ENCODE measurements around the gene CAPN15.
A peak's percentile ranks its signal among the peaks of the same experiment; 100 is the strongest.

CAPN15 gene

DNA sequence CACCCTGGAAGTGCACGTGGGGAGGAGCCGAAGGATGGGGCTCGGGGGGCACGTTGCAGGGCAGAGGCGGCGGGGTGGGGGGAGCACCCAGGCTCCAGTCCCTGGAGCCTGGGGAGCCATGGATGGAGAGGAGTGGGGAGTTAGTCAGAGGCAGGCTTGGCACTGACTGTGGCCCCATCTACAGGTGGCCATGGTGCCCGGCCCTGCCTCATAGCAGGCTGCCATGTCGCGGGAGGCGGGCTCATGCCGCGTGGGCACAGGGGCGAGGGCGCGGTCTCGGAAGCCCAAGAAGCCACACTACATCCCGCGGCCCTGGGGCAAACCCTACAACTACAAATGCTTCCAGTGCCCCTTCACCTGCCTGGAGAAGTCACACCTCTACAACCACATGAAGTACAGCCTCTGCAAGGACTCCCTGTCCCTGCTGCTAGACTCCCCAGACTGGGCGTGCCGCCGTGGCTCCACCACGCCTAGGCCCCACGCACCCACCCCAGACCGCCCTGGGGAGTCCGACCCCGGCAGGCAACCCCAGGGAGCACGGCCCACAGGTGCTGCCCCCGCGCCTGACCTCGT is 35.6 kb downstream of the CAPN15 start:
- DNase-seq, result no peak

DNA sequence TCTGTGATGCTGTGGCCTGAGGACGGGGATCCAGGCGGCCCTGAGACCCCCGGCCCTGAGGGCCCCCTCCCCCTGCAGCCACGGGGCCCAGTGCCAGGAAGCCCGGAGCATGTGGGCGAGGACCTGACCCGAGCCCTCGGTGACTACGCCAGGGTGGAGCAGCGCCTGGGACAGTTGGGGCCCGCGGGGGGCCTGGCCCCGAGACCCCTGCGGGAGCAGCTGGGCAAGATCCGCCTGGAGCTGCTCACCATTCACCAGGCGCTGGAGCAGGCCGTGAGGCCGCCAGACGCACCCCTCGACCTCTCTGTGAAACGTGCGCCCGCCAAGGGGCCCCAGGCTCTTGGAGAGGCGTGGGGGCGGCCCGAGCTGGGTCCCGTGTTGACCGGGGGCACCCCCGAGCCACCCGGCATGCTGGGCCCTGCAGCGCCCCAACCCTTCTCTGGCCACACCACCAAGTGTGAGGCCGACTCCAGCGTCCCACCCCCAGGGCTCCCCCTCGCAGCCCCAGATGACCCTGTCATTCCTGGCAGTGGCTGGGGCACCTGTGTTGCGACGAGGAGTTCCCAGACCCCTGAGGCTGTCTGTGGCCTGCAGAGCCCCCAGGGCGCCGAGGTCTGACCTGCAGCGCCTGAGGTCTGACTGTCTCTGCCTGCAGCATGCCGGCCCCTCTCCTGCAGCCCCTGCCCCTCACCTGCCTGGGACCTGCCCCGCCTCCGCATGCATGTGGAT is 37.3 kb downstream of the CAPN15 start:
- no peak for DNase-seq

DNA sequence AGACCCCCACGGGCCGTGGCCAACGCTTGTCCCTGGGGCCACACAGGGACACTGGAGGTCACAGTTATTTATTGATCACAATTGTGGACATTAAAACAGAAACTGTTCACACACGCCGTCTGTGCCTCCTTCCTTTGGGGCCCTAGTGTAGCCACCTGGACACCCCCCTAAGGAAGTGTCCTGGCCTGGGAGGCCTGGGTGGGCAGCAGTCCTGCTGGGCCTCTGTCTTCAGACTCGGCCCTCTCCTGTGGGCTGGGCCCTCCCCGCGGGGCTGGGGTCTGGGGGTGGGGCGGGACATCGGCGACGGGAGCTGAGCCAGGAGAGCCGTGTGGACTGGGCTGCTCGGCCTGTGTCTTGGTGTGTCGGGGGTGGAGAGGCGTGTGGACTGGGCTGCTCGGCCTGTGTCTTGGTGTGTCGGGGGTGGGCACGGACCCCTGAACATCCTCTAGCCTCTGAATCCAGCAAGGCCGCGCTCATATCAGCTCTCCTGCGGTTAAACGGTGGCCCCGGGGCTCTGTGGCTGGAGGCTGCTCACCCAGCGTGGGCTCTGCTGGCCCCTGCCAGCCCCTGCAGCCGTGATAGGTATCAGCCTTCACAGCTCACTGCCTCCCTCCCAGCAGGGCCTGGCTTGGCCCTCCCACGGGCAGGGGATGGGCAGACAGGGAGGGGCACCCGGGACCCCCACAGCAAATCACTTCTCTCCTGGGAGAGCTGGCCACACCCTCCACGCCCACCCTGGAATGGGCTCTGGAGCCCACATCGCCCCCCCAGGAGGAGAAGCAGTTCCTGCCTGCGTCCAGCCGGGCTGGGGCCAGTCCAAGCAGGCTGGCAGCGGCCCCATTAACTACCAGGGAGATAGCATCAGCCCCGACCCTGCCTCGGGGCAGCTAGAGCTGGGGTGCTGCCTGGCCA is 38.2 kb downstream of the CAPN15 start:
- DNase-seq, result no peak

DNA sequence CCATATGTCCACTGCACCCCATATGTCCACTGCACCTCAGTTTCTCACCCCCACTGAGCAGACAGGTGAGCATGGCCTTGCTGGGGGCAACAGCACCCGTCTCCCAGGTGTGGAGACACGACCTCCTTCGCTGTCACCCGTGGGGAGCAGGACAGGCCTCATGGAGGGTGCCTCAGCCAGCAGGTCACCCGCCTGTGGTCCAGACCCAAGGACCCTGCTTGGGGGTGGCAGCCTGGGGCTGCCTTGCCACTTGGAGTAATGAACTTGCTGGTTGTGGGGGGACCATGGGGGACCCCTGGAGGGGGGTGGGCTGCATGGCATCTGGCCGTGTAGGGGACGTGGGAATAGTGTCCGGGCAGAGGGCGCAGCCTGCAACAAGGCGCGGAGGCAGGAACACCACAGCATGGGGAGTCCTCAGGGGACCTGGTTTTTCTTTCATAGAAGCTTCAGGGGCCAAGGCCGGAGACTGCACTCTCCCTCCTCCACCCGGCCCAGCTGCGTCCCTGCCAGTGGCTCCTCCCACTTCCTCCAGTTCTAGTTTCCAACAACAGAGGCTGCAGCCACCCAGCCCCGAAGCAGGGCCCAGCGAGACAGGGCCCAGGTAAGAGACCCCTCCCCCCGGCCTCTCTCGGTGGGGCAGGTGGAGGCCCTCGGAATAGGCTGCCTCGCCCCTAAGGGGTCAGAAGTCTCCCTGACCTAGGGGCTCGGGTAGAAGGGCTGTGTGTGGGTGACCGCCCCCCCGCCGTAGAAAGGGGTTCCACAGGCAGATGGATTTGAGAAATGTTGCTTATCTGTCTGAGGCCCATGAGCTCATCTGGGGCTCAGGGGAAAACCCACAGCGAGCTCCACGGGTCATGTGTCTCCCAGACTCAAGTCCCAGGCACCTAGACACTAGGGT is 39.2 kb downstream of the CAPN15 start, which contains the start of gene NHLRC4:
NHLRC4 (plus strand) TSS at position 531 of the 898 bp plus-strand sequence. CDS start 1,043 bp downstream, outside the sequence.
- DNase-seq, result peak; percentile 41

DNA sequence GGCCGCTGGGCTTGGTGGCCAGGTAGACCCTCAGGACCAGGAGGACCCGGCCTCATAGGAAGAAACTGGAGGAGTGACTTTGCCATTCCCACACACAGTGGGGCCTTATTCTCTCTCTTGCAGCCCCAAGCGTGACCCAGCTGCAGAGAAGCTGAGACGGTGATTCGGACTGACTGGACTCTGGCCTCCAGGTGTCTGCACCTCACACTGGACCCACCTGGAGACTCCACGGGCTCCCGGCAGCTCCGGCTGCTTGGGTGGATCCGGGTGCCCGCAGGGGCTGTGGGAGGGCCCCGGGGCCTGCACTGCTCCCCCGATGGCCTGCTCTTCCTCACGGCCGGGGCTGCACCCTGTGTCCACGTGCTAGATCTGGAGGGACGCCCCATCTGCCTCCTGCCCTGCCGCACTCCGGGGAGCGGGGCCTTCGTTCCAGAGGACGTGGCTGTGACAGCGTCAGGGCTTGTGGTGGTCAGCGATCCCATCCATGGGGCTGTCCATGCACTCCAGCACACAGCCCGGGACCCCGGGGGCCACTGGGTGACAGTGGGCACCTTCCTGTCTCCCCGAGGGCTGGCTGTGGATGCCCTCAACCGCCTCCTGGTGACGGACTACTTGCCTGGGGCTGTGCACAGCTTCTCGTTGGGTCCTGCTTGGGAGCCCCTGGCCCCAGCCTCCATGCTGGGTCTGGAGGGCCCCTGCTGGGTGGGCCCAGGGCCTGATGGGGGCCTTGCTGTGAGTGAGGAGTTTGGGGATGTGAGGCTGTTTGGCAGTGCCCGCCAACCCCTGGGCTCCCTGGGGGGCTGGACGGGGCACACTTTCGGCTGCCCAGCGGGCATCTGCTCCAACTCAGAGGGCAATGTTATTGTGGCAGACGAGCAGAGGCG is 40.1 kb downstream of the CAPN15 start:
- no peak for DNase-seq

DNA sequence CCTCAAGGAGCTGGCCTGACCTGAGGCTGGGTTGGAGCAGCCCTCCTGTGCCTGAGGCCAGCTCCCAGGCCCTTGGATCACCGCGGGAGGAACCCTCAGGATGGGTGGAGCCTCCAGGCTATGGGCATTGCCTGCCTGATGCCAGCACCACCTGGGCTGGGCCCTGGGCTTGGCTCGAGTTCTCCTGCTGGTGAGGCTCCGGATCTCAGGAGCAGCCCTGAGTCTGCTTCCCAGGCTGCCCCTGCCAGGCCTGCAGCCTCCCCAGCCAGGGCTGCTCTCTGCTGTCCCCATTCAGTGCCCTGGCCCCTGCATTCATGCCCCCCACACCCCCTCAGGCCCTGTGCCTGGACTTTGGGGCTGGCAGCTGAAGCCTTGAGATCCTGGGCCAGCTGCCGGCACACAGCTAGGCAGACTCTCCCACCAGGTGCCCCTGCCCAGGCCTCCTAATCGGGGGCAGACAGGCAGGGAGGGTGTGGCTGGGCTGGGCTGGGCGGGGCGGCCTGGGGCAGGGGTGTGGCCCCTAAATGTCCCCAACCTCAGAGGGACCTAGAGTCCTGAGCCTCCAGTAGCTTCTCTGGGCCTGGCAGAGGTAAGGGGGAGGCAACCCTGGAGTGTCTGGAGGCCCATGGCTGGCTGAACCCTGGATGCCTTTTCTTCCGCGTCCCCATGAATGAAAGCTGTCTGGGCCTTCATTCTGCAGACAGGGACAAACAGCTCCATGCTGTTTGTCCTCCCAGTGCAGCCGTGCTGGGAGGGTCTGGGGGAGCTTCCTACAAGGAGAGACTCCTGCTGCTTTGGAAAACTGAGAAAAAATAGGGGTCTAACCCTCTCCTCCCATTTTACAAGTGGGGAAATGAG is 41.1 kb downstream of the CAPN15 start:
- no peak for DNase-seq

DNA sequence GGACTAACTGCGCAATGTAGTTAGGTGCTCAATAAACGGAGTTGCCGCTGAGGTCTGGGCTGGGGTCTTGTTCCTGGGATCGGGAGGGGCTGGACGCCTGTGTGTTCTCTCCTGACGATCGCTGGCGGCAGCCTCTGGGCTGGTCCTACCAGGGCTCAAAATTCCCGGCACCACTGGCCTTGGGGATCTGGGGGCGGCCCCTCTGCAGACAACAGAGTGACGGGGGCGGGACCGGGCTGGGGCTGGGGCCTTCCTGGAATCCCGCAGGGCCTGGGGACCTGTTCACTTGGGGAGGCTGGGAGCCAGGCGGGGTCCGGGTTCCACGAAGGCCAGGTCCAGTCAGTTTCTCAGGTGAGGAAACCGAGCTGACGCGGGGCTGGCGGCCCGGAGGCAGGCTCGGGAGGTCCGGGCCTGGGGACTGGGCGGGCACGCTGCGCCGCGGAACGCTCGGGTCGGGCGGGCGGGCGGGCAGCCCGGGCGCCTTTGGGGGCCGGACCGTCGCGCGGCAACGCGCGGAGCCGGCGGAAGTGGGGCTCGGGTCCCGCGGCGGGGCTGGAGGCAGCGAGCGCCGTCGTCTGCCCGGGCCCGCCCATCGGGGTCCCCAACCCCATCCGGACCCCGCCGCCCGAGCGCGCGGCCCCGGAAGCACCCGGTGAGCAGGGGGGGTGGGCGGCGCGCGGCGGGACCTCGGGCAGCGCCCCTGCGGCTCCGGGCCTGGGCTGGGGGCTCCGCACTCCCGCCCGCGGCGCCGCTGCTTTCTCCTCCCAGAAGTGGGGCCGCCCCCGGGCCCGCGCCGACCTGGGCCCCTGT is 42.1 kb downstream of the CAPN15 start, which contains the start of gene PIGQ:
PIGQ (plus strand) TSS at position 524 of the 810 bp plus-strand sequence. CDS start 4,107 bp downstream, outside the sequence.
- DNase-seq, result peak; percentile 73

DNA sequence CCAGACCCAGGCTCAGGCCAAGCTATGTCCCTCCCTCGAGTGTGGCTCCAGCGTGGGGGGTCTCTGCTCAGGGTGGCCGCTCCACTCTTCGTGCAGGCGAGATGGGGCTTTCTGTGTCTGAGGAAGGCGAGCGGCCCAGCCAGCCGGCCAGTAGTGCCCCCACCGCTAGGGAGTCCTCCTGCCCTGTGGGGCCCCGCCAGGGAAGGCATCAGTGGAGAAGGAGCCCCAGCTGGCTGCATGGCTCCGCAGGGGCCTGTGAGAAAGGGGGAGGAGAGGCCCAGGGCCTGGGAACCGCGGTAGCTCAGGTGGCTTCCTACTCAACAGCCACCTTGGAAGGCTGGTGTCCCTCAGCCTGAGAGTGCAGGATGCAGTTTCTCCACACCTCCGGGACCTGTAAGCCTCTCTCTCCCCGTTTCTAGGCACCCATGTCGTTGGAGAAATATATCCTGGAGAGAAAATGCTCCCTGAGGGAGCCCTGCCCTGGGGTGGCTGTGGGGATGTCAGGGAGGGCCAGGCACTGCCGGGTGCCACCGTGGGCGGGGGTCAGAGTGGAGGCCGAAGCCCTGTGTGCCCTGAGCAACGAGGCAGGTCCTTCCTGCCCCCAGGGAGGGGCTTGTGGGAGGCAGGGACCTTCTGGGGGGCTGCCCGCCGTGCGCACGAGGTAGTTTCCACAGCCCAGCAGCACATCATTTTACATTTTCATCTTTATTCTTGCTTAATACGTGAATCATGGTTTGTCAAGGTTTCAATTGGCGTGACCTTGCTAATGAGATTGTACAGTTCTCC is 45.5 kb downstream of the CAPN15 start:
- DNase-seq, result no peak

DNA sequence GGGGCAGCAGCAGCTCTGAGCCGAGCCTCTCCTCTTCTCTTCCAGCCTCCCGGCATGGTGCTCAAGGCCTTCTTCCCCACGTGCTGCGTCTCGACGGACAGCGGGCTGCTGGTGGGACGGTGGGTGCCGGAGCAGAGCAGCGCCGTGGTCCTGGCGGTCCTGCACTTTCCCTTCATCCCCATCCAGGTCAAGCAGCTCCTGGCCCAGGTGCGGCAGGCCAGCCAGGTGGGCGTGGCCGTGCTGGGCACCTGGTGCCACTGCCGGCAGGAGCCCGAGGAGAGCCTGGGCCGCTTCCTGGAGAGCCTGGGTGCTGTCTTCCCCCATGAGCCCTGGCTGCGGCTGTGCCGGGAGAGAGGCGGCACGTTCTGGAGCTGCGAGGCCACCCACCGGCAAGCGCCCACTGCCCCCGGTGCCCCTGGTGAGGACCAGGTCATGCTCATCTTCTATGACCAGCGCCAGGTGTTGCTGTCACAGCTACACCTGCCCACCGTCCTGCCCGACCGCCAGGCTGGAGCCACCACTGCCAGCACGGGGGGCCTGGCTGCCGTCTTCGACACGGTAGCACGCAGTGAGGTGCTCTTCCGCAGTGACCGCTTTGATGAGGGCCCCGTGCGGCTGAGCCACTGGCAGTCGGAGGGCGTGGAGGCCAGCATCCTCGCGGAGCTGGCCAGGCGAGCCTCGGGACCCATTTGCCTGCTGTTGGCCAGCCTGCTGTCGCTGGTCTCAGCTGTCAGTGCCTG is 46.7 kb downstream of the CAPN15 start:
- no peak for DNase-seq

DNA sequence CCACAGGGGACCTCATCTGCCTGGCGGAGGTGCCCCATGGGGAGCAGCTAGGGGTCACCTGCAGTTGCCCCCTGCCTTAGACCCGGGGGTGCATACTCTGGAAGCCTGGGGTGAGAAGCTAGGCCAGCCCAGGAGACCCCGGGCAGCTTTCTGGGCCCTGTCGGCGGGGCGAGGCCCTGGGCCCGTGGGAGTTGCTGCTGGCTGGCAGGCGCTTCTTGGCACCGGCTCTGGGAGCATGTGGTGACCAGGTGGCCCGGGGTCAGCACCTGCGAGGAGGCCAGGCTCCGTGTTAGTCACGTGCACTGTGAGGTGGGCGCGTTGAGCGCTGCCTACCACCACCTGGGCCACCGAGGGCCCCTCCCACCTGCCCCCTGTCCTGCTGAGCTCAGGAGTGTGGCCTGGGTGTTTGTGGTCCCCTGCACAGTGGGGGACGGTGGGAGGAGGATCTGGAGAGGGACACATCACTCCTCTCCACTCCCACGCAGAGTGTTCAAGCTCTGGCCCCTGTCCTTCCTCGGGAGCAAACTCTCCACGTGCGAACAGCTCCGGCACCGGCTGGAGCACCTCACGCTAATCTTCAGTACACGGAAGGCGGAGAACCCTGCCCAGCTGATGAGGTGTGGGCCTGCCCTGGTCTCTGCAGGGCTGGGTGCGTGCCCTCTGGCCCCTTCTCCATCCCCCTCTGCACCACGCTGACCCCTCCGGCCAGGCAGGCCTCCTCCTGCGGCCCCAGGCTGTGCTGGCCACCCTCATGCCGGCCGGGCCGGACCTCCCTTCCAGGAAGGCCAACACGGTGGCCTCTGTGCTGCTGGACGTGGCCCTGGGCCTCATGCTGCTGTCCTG is 48.1 kb downstream of the CAPN15 start:
- DNase-seq, result no peak

DNA sequence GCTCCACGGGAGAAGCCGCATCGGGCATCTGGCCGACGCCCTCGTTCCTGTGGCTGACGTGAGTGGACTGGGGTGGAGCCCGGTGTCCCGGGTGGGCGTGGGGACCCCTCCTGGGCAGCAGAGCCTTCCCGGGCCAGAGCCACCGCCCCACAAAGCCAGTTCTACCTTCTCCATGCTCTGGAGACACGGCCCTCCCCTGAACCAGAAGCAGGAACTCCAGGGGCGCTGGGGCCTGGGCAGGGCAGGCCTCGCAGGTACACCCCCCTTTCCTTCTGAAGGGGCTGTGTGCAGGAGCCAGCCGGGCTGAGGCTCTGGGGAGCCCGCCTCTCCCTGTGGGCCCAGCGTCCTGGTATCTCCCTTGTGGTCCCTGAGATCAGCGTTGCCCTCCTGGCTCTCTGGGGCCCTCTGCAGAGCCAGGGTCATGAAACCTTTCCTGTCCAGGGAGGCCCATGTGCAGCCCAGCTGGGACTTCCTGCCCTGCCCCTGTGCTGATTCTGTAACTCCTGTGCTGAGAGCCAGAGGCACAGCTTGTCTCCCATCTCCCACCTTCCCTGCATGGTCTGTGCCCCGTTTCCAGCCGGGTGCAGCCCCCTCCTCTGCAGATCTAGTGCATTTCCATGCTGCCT is 48.8 kb downstream of the CAPN15 start:
- no peak for DNase-seq

DNA sequence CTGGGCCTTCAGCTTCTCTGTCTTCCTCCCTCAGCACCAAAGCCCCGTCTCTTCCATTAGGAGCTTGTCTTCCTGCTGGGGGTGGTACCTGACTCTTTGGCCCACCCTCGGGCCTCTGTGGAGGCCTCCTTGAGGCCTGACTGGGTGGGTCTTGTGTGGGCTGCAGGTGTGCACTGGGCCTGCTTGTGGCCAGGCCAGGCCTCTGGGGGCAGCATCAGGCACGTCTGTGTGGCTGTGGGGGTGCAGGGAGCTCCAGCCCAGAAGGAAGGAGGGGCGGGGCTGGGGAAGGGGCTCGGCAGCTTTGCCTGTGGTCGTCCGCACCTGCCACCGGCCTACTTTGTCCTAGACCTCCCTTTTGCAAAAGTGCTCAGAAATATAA is 49.3 kb downstream of the CAPN15 start:
- no peak for DNase-seq

DNA sequence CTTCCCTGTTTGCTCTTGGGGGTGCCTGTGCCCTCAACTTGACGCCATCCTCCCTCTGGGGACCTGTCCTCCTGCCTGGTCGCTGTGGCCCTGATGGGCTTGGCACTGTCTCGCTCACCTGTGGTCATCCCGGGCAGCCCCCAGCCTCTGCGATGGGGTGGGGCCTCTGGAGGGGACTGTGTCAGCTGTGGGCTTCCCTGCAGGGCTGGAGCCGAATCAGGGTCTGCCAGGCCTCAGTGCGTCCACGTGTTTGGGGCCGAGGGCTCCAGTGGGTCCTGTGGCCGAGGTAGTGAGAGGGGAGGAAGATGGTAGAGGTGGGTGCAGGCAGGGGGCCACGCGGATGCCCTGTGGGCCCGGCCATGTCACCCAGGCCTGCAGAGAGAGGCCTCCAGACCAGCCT is 50.3 kb downstream of the CAPN15 start:
- DNase-seq, result no peak

DNA sequence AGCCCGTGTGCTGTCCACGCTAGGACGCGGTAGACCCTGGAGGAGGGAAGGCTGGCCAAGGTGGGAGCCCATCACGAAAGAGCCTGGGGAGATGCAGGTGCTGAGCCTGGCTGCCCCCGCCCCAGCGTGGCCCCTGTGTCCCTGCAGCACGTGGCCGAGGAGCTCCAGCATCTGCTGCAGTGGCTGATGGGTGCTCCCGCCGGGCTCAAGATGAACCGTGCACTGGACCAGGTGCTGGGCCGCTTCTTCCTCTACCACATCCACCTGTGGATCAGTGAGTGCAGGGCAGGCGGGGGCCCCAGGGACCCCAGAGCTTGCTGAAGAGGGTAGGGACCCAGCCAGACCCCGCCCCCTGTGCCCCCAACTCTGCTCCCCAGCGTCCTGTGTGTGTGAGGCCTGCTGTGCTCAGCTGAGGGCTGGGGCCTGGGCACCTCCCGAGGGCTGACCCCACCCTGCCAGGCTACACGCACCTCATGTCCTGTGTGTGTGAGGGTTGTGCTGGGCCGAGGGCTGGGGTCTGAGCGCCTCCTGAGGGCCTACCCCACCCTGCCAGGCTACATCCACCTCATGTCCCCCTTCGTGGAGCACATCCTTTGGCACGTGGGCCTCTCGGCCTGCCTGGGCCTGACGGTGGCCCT is 50.8 kb downstream of the CAPN15 start:
- DNase-seq, result no peak

DNA sequence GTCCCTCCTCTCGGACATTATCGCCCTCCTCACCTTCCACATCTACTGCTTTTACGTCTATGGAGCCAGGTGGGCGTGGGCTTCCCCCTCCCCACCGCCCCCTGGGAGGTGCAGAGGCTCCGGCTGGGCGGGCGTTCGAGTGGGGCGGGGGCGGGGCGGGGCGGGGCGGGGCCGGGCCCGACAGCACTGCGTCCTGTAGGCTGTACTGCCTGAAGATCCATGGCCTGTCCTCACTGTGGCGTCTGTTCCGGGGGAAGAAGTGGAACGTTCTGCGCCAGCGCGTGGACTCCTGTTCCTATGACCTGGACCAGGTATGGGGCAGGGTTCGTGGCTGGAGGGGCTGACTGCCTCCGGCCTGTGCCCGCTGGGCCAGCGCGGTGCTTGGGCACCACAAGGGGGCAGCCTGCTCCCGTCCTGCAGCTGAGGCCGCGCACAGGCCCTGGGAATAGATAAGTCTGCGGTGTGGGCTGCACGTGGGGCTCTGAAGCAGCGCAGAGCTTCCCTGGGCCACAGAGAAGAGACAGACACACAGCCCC is 51.4 kb downstream of the CAPN15 start:
- DNase-seq, result peak; percentile 26
